HS-5 (cell line): Measurements from ENCODE around the gene IL31RA.
"Not testable (repeated sequence)": the region's sequence is repeated elsewhere in the genome, so short reads cannot be mapped to it uniquely, and the experiment has no call there.

Experiments used
- DNase-seq: peaks from one replicate; pipeline ENCODE4 v3.0.0-alpha.2; 2012; ENCODE audit warnings: low read depth

The IL31RA gene

GRCh38 chr5:55850839-55851674, at the start of gene IL31RA:
TSS of gene IL31RA (plus strand) at chr5:55851357. CDS start at chr5:55851571, 214 bp downstream.
- peak; percentile 68 for DNase-seq

- DNase-seq: not testable (repeated sequence)
Observed at GRCh38 chr5:55808814-55809213, 42.3 kb upstream of the IL31RA start.

GRCh38 chr5:55815939-55816338, 35.2 kb upstream of the IL31RA start:
- DNase-seq: not testable (repeated sequence)

GRCh38 chr5:55816342-55816741, 34.8 kb upstream of the IL31RA start:
- DNase-seq: peak; percentile 65

GRCh38 chr5:55817030-55817429, 34.1 kb upstream of the IL31RA start:
- DNase-seq: no peak

- no peak for DNase-seq
Observed at GRCh38 chr5:55820488-55820887, 30.7 kb upstream of the IL31RA start.

- DNase-seq: no peak
Observed at GRCh38 chr5:55821731-55822512, 29.2 kb upstream of the IL31RA start.

GRCh38 chr5:55823151-55823796, 27.9 kb upstream of the IL31RA start:
- DNase-seq: no peak

- no peak for DNase-seq
Observed at GRCh38 chr5:55829956-55830355, 21.2 kb upstream of the IL31RA start.

- DNase-seq: no peak
Observed at GRCh38 chr5:55832446-55832845, 18.7 kb upstream of the IL31RA start.

- DNase-seq: no peak
Observed at GRCh38 chr5:55836191-55836590, 15.0 kb upstream of the IL31RA start.

- DNase-seq: no peak
Observed at GRCh38 chr5:55841976-55842375, 9.2 kb upstream of the IL31RA start.

- DNase-seq: no peak
Observed at GRCh38 chr5:55847837-55848236, 3.3 kb upstream of the IL31RA start.

- DNase-seq: no peak
Observed at GRCh38 chr5:55848783-55849182, 2.4 kb upstream of the IL31RA start.

- no peak for DNase-seq
Observed at GRCh38 chr5:55851675-55851979, 470 bp downstream of the IL31RA start.

GRCh38 chr5:55852503-55852902, 1.3 kb downstream of the IL31RA start:
- no peak for DNase-seq

- no peak for DNase-seq
Observed at GRCh38 chr5:55853041-55853670, 2.0 kb downstream of the IL31RA start.

- DNase-seq: no peak
Observed at GRCh38 chr5:55853818-55854217, 2.7 kb downstream of the IL31RA start.

GRCh38 chr5:55855509-55855908, 4.4 kb downstream of the IL31RA start:
- DNase-seq: no peak

GRCh38 chr5:55856516-55857246, 5.5 kb downstream of the IL31RA start:
- DNase-seq: no peak

- DNase-seq: no peak
Observed at GRCh38 chr5:55857247-55857640, 6.1 kb downstream of the IL31RA start.

- DNase-seq: no peak
Observed at GRCh38 chr5:55858104-55858503, 6.9 kb downstream of the IL31RA start.
